ENCODE measurements around the gene POGZ.

- TF ChIP-seq CTCF (conservative IDR thresholded peaks at IDR 0.05; ENCODE audit: low read depth, low read length) (no peak), EZH2 (IDR thresholded peaks at IDR 0.05; ENCODE audit: borderline replicate concordance, low read depth, low read length, poor library complexity, severe bottlenecking) (no peak)
Observed at GRCh38 chr1:151508833-151509232, 49.5 kb upstream of the POGZ start.
